A549 (cell line): Measurements from ENCODE around the gene FRMD1. TPM values are rescaled to one million over a fixed set of nuclear protein-coding genes. Genes with fewer than 3 reads are reported as not detected.

Experiments used
- ATAC-seq, 2 experiments: fragments of 200-7000 bp in 1 of 2; fragments of >200 bp in 1 of 2; cut with Nextera tagmentation in 1 of 2; cut with Tn5 transposase in 1 of 2; 3 replicates each; pipeline versions ENCODE4 v1.8.0 to v1.9.1; 2018 to 2020; ENCODE audit warnings: mild to moderate bottlenecking in 1 of 2, moderate library complexity in 1 of 2
- CTCF ChIA-PET: fragments of 300-600 bp; sonication (Branson Sonifier 250); formaldehyde crosslinking; extraction: SDS; loops from one replicate; lab custom pipeline; 2021; ENCODE audit warnings: antibody characterized with exemption, inconsistent platforms; lab: Yijun Ruan, JAX
- POLR2A ChIA-PET: fragments of 350-600 bp; formaldehyde crosslinking; extraction: SDS; loops from one replicate; lab custom pipeline; 2021; ENCODE audit warnings: antibody characterized with exemption, inconsistent platforms; lab: Yijun Ruan, JAX
- DNase-seq, 2 experiments: peaks; one replicate each; pipeline versions ENCODE4 v3.0.0 to v3.0.0-alpha.2; 2011 to 2016; ENCODE audit warnings: low read depth in 1 of 2, low spot score in 1 of 2
- FAIRE-seq: peaks from 2 replicates; lab custom pipeline; 2011; peaks lifted over from hg19 to GRCh38; lab: Jason Lieb, UNC
- H3K27ac ChIP-seq, 2 experiments: fragments of >200 bp; sonication (Bioruptor Twin); formaldehyde crosslinking; 3 replicates each; pipeline ENCODE4 v1.5.1; 2016 to 2017
- H3K4me1 ChIP-seq: fragments of >200 bp; sonication (Bioruptor Twin); formaldehyde crosslinking; 3 replicates; pipeline ENCODE4 v1.6.1; 2016
- H3K4me2 ChIP-seq: fragments of >200 bp; sonication (Bioruptor Twin); formaldehyde crosslinking; 3 replicates; pipeline ENCODE4 v1.6.1; 2016
- H3K4me3 ChIP-seq: fragments of >200 bp; sonication (Bioruptor Twin); formaldehyde crosslinking; 3 replicates; pipeline ENCODE4 v1.5.1; 2016
- H3K9me3 ChIP-seq: fragments of >200 bp; sonication (Bioruptor Twin); formaldehyde crosslinking; 3 replicates; pipeline ENCODE4 v1.6.1; 2016
- HEYL ChIP-seq: fragments of 250-450 bp; sonication (Bioruptor Pico); IDR thresholded peaks from 2 replicates; pipeline ENCODE4 v1.8.0; 2021; ENCODE audit warnings: mild to moderate bottlenecking, moderate library complexity
- KDM5A ChIP-seq: fragments of 200-600 bp; sonication (generic); IDR thresholded peaks from 2 replicates; pipeline ENCODE4 v1.6.1; 2016; ENCODE audit warnings: antibody characterized with exemption, mild to moderate bottlenecking
- WGBS: methylation state at CpG from one replicate; pipeline ENCODE4 v1.1.6; 2017; ENCODE audit errors: missing lambda C conversion rate; 5-methylcytosine and 5-hydroxymethylcytosine counted together
- polyA plus RNA-seq, 4 experiments: library from polyadenylated mRNA; depleted of rRNA in 3 of 4; stranded (reverse); fragments of >200 nt; fragmentation: RNase III in 1 of 4; extraction: RNeasy Plus Mini Kit Qiagen cat#74134 plus additional on column Dnase treatment in 1 of 4; gene quantifications; 2 replicates in 3 of 4; 3 replicates in 1 of 4; pipeline ENCODE4 v1.2.3, GENCODE V29; 2011 to 2017

The FRMD1 gene
- polyA plus RNA-seq, 2 of the 4 experiments (the other 2 are of a cell fraction), result not detected

DNA sequence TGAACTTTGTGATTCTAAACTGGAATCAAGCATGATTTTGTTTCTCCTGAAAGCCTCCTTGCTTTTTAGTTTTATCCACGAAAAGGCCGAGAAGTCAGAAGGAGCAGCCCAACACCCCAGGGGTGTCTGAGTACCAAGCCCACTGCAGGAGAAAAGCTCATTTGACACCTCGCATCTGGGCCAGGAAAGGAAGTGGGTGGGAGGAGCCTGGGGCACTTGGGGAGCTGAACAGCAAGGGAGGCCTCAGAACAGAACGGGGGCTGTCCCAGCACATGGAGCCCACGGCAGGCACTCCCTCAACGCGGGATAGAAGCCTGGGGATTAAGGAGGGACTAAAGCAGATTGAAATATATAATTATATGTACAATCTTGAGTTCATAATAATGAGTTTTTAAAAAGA is 75.0 kb downstream of the FRMD1 start:
- Histone ChIP-seq H3K9me3 (0 out of 3 replicates have a peak, but pooled peaks cover 3% of the 10 kb centered on the region), H3K4me2 (no peak overlapping the region), H3K4me1 (peaks cover 6% of the 10 kb centered on the region; the same call in 2 of the 3 replicates), H3K4me3 (no peak overlapping the region), H3K27ac (no peak overlapping the region)
- FAIRE-seq (no peak), DNase-seq (no peak), ATAC-seq (no peak)
- 87% methylated on average over 7 of the region's 7 CpGs for WGBS
- ChIA-PET CTCF (no interaction called here), POLR2A (no interaction called here)
- TF ChIP-seq HEYL (no peak), KDM5A (no peak)

Other genes with a start within 250 kb of the FRMD1 start
- gene KIF25, start 81.5 kb downstream of the FRMD1 start, polyA plus RNA-seq (2011; rRNA removed), result 0.04 and 0.13 TPM in 2 replicates
- 0.06 to 0.49 TPM (median 0.15 TPM) in 3 replicates for gene KIF25, start 81.5 kb downstream of the FRMD1 start, polyA plus RNA-seq (2017; fragmentation: RNase III; extraction: RNeasy Plus Mini Kit Qiagen cat#74134 plus additional on column Dnase treatment)
- 0.63 and 0.97 TPM in 2 replicates for gene DACT2, start 240.6 kb upstream of the FRMD1 start, polyA plus RNA-seq (2011; rRNA removed)
- gene DACT2, start 240.6 kb upstream of the FRMD1 start, polyA plus RNA-seq (2017; fragmentation: RNase III; extraction: RNeasy Plus Mini Kit Qiagen cat#74134 plus additional on column Dnase treatment), result 0.85 to 1.5 TPM (median 1.5 TPM) in 3 replicates